HG02943 (cell line): ENCODE measurements around the gene TROAP.
"Not testable (repeated sequence)": the region's sequence is repeated elsewhere in the genome, so short reads cannot be mapped to it uniquely, and the experiment has no call there.

Experiments
- ATAC-seq: cut with Tn5 transposase; IDR thresholded peaks from one replicate; pipeline ENCODE4 v1.9.1; 2021; ENCODE audit warnings: mild to moderate bottlenecking, low read depth, moderate library complexity; ENCODE audit not compliant: unreplicated experiment

The TROAP gene

GRCh38 chr12:49322708-49323523 lies at the start of gene TROAP:
TROAP (plus strand) TSS chr12:49323255; CDS start chr12:49323609, 354 bp downstream.
- ATAC-seq = peak; percentile 98

GRCh38 chr12:49273726-49274395 lies 49.2 kb upstream of the TROAP start:
- no peak for ATAC-seq

- no peak for ATAC-seq
Observed at GRCh38 chr12:49274396-49275069, 48.5 kb upstream of the TROAP start.

- no peak for ATAC-seq
Observed at GRCh38 chr12:49276304-49277290, 46.5 kb upstream of the TROAP start.

- no peak for ATAC-seq
Observed at GRCh38 chr12:49277466-49277865, 45.6 kb upstream of the TROAP start.

GRCh38 chr12:49279706-49280159 lies 43.3 kb upstream of the TROAP start:
- no peak for ATAC-seq

GRCh38 chr12:49280545-49280944 lies 42.5 kb upstream of the TROAP start:
- not testable (repeated sequence) for ATAC-seq

- no peak for ATAC-seq
Observed at GRCh38 chr12:49282302-49282701, 40.8 kb upstream of the TROAP start.

GRCh38 chr12:49282740-49283375 lies 40.2 kb upstream of the TROAP start:
- not testable (repeated sequence) for ATAC-seq

- ATAC-seq = no peak
Observed at GRCh38 chr12:49283541-49284429, 39.3 kb upstream of the TROAP start.

GRCh38 chr12:49284672-49285071 lies 38.4 kb upstream of the TROAP start:
- no peak for ATAC-seq

GRCh38 chr12:49287876-49288275 lies 35.2 kb upstream of the TROAP start:
- ATAC-seq = no peak

- no peak for ATAC-seq
Observed at GRCh38 chr12:49288412-49288853, 34.6 kb upstream of the TROAP start.

GRCh38 chr12:49288922-49289555 lies 34.0 kb upstream of the TROAP start:
- no peak for ATAC-seq

GRCh38 chr12:49292729-49293055 lies 30.4 kb upstream of the TROAP start:
- ATAC-seq = no peak

- no peak for ATAC-seq
Observed at GRCh38 chr12:49293056-49293956, 29.7 kb upstream of the TROAP start.
